HepG2 (cell line): Measurements from ENCODE around the gene SS18L1. TPM values are rescaled to one million over a fixed set of nuclear protein-coding genes. Genes with fewer than 3 reads are reported as not detected.
A peak's percentile ranks its signal among the peaks of the same experiment; 100 is the strongest.

Source experiments
- ATAC-seq: fragments of 200-7000 bp; cut with Tn5 transposase; 3 replicates; pipeline ENCODE4 v1.9.1; 2020; ENCODE audit warnings: mild to moderate bottlenecking, moderate library complexity
- BruUV-seq: library from RNA; stranded (reverse); fragments of 400-500 nt; replicated peaks from 2 replicates; lab custom pipeline; 2021; lab: Mats Ljungman, UMichigan
- CTCF ChIA-PET: fragments of 300-600 bp; formaldehyde crosslinking; extraction: SDS; loops from one replicate; lab custom pipeline; 2021; ENCODE audit warnings: low total read pairs, inconsistent platforms, low intra/inter-chr PET ratio; lab: Yijun Ruan, JAX
- POLR2A ChIA-PET: fragments of 350-600 bp; sonication (Branson Sonifier 250); formaldehyde crosslinking; loops from one replicate; lab custom pipeline; 2020; ENCODE audit warnings: antibody characterized with exemption, inconsistent platforms; lab: Yijun Ruan, JAX
- DNase-seq: peaks from one replicate; pipeline ENCODE4 v3.0.0-alpha.2; 2015; ENCODE audit warnings: low spot score
- FAIRE-seq: peaks from 3 replicates; lab custom pipeline; 2011; peaks lifted over from hg19 to GRCh38; lab: Jason Lieb, UNC
- H2AFZ ChIP-seq: one replicate; pipeline ENCODE4 v1.6.1; 2011; ENCODE audit warnings: low read length, inconsistent platforms
- H3K27ac ChIP-seq: fragments of 300-600 bp; 3 replicates; pipeline ENCODE4 v1.8.0; 2011; ENCODE audit warnings: mixed run types, mild to moderate bottlenecking, mixed read lengths, low read length, inconsistent platforms; ENCODE audit not compliant: insufficient read depth; ENCODE audit errors: extremely low read length
- H3K27me3 ChIP-seq, 2 experiments: fragments of 200-600 bp in 1 of 2; 2 replicates in 1 of 2; 3 replicates in 1 of 2; pipeline versions ENCODE4 v1.6.0 to v1.8.0; 2011; ENCODE audit warnings: low read length in 2 of 2, mild to moderate bottlenecking in 2 of 2, moderate library complexity in 2 of 2, inconsistent platforms in 1 of 2; ENCODE audit not compliant: insufficient read depth in 2 of 2, control insufficient read depth in 1 of 2
- H3K36me3 ChIP-seq, 2 experiments: fragments of 200-600 bp in 1 of 2; replicated peaks in 1 of 2; 2 replicates in 1 of 2; 3 replicates in 1 of 2; pipeline versions ENCODE4 v1.5.1 to v1.8.0; 2011; ENCODE audit warnings: low read length in 2 of 2, inconsistent platforms in 1 of 2; ENCODE audit not compliant: insufficient read depth in 2 of 2, control insufficient read depth in 1 of 2
- H3K4me1 ChIP-seq: 2 replicates; pipeline ENCODE4 v1.5.1; 2012; ENCODE audit warnings: low read length, inconsistent platforms; ENCODE audit not compliant: insufficient read depth
- H3K4me2 ChIP-seq: 2 replicates; pipeline ENCODE4 v1.6.0; 2011; ENCODE audit warnings: low read depth, low read length, inconsistent platforms
- H3K4me3 ChIP-seq, 3 experiments: fragments of 200-600 bp in 1 of 3; sonication (generic), shearing (Covaris generic) in 1 of 3; replicated peaks in 1 of 3; 2 replicates each; pipeline ENCODE4 v1.5.1; 2011 to 2016; ENCODE audit warnings: low read length in 3 of 3, inconsistent platforms in 2 of 3, low read depth in 2 of 3, mild to moderate bottlenecking in 2 of 3, control low read depth in 1 of 3, mixed read lengths in 1 of 3; ENCODE audit not compliant: insufficient read depth in 1 of 3
- H3K79me2 ChIP-seq: one replicate; pipeline ENCODE4 v1.6.1; 2011; ENCODE audit warnings: low read length, inconsistent platforms; ENCODE audit not compliant: insufficient read depth
- H3K9ac ChIP-seq: 2 replicates; pipeline ENCODE4 v1.6.0; 2011; ENCODE audit warnings: mild to moderate bottlenecking, low read depth, low read length, inconsistent platforms; ENCODE audit not compliant: insufficient read depth
- H3K9me3 ChIP-seq: 2 replicates; pipeline ENCODE4 v1.5.1; 2012; ENCODE audit warnings: mild to moderate bottlenecking, low read length
- H4K20me1 ChIP-seq: 2 replicates; pipeline ENCODE4 v1.6.0; 2011; ENCODE audit warnings: inconsistent platforms, mild to moderate bottlenecking, low read length, moderate library complexity; ENCODE audit not compliant: insufficient read depth
- HNRNPL ChIP-seq: fragments of 200-400 bp; formaldehyde crosslinking; IDR thresholded peaks from 2 replicates; pipeline ENCODE4 v1.6.1; 2017; ENCODE audit warnings: mild to moderate bottlenecking, low read depth, low read length
- HOXA7 ChIP-seq: sonication (generic); formaldehyde crosslinking; IDR thresholded peaks from 2 replicates; pipeline ENCODE4 v1.8.1; 2022; ENCODE audit warnings: mild to moderate bottlenecking, missing genetic modification reagents, moderate library complexity
- HOXD1 ChIP-seq: sonication (generic); formaldehyde crosslinking; IDR thresholded peaks from 2 replicates; pipeline ENCODE4 v1.5.0; 2020; ENCODE audit warnings: missing genetic modification reagents
- NONO ChIP-seq, 2 experiments: fragments of 450-650 bp in 1 of 2; sonication (generic) in 1 of 2; formaldehyde crosslinking in 1 of 2; IDR thresholded peaks in 1 of 2; conservative IDR thresholded peaks in 1 of 2; 2 replicates each; pipeline versions ENCODE4 v1.6.1 to v1.8.0; 2017 to 2022; ENCODE audit warnings: mild to moderate bottlenecking in 1 of 2, missing genetic modification reagents in 1 of 2, moderate library complexity in 1 of 2
- PCBP1 ChIP-seq: fragments of 200-400 bp; formaldehyde crosslinking; IDR thresholded peaks from 2 replicates; pipeline ENCODE4 v1.6.1; 2017; ENCODE audit warnings: mild to moderate bottlenecking, low read depth, low read length, borderline replicate concordance
- RARG ChIP-seq: sonication (generic); formaldehyde crosslinking; IDR thresholded peaks from 2 replicates; pipeline ENCODE4 v1.4.0; 2020; ENCODE audit warnings: low read depth, mild to moderate bottlenecking, missing genetic modification reagents
- SMAD3 ChIP-seq: sonication (generic); formaldehyde crosslinking; IDR thresholded peaks from 2 replicates; pipeline ENCODE4 v1.4.0; 2020; ENCODE audit warnings: missing genetic modification reagents
- TBL1XR1 ChIP-seq: fragments of 150-350 bp; IDR thresholded peaks from 2 replicates; pipeline ENCODE4 v1.6.1; 2014; ENCODE audit warnings: borderline replicate concordance, low read length; ENCODE audit not compliant: partially characterized antibody
- TP53 ChIP-seq: sonication (generic); formaldehyde crosslinking; conservative IDR thresholded peaks from 2 replicates; pipeline ENCODE4 v1.4.0; 2020; ENCODE audit warnings: missing genetic modification reagents
- ZNF207 ChIP-seq: fragments of 450-650 bp; IDR thresholded peaks from 2 replicates; pipeline ENCODE4 v1.6.1; 2016; ENCODE audit warnings: antibody characterized with exemption, borderline replicate concordance
- ZNF232 ChIP-seq: sonication (generic); formaldehyde crosslinking; IDR thresholded peaks from 2 replicates; pipeline ENCODE4 v1.4.0; 2020; ENCODE audit warnings: missing genetic modification reagents, borderline replicate concordance
- WGBS: methylation state at CpG from one replicate; pipeline ENCODE4 v1.1.6; 2017; ENCODE audit warnings: low lambda C conversion rate; 5-methylcytosine and 5-hydroxymethylcytosine counted together
- in situ Hi-C: cut with HindIII; loops from 2 replicates; pipeline ENCODE4 v1.10.0; 2017; ENCODE audit warnings: low pct_unique_long_range_greater_than_20kb; ENCODE audit not compliant: extremely low pct_ligation_motif_present
- intact Hi-C: fragments of 100-400 bp; cut with micrococcal nuclease; formaldehyde crosslinking; loops from one replicate; pipeline ENCODE4 v1.10.0; 2022; ENCODE audit not compliant: unreplicated experiment
- polyA plus RNA-seq, 8 experiments: library from polyadenylated mRNA; depleted of rRNA in 3 of 8; stranded (reverse) in 7 of 8; unstranded in 1 of 8; fragments of >200 nt; fragmentation: Illumina TruSeq in 4 of 8; extraction: Trizol in 4 of 8; gene quantifications; 2 replicates each; pipeline versions ENCODE4 v1.2.1 to v1.2.3, GENCODE V29; 2011 to 2016; ENCODE audit warnings: low read depth in 4 of 8, missing spikeins in 1 of 8, mixed read lengths in 1 of 8; ENCODE audit not compliant: insufficient read depth in 1 of 8
- total RNA-seq, 5 experiments: library from RNA; depleted of rRNA; stranded (reverse); fragments of >200 nt; fragmentation: Illumina TruSeq; extraction: Trizol; gene quantifications; 2 replicates each; pipeline ENCODE4 v1.2.3, GENCODE V29; 2016; ENCODE audit warnings: low read depth in 1 of 5
- TF ChIP-seq, protein P1 (sequence below): sonication (generic); formaldehyde crosslinking; IDR thresholded peaks from 2 replicates; pipeline ENCODE4 v1.5.0; 2020; ENCODE audit warnings: mild to moderate bottlenecking, missing genetic modification reagents, moderate library complexity
- TF ChIP-seq, protein P2 (sequence below): sonication (generic); formaldehyde crosslinking; IDR thresholded peaks from 2 replicates; pipeline ENCODE4 v1.8.0; 2022; ENCODE audit warnings: missing genetic modification reagents, mild to moderate bottlenecking, moderate library complexity, borderline replicate concordance

SS18L1 gene
- total and polyA plus RNA-seq, 2 of the 13 experiments (the other 11 are each of a cell fraction or from before 2014, with no cell fraction given), result 17.8 to 27.6 TPM

DNA sequence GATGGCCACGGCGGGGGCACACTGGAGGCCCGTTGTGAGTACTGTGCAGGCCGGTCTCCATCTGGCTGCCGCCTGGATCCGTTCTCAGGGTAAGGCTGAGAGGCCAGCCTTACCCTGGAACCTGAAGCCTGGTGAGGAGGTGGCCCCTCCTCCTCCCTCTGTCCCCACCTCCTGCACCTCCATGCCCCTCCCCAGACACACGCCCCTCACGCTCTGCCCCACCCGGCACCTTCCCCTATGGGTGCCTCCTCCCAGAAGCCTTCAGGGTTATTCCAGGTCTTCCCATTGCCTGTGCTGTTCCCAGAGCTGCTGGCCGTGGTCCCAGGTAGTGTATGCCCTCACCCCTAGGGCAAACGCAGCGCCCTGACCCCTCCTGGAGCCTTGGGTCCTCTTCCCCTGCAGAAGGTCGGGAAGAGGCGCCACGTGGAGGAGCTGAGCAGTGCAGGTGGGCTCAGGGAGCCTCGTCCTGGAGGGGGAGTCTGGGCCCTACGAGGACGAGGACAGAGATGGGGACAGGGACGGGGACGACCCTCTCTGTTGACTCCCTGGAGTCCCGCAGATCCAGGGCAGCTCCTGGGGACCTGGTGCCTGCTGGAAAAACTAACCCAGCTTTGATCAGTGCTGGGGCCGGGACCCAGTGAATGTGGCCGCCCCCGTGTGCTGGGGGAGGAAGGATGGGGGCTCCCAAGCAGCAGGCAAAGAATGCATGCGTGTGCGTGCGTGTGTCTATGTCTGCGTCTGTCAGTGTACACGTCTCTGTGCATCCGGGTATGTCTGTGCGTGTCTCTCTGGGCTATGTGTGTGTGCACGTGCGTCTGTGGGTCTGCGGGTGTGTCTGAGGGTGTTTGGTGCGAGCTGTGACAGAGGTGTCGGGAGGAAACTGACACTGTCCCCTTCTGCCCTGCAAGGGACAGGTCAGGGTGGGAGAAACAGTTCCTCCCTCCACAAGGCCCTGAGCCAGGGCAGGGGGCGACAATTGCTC lies 84.7 kb downstream of the SS18L1 start (continued):
- TF ChIP-seq RARG (CRISPR knock-in tag), result no peak
- TF ChIP-seq ZNF232, result 0 out of 2 replicates have a peak, but pooled peaks have one; percentile 57
- no peak for TF ChIP-seq SMAD3

DNA sequence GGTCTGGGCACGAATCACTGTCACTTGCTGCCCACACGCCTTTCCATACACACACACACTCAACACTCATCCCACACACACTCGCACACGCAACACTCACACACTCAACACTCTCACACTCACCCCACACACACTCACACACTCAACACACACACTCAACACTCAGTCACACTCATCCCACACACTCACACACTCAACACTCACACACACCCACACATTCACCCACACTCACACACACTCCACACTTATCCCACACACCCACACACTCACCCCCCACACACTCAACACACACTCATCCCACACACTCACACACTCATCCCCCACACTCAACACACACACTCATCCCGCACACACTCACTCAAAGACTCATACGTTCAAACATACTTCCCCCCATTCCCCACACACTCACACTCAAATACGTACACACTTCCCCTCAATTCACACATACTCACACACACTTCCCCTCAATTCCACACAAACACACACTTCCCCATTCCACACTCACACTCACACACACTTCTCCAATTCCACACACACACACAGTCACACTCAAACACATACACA lies 85.5 kb downstream of the SS18L1 start:
- intact Hi-C loops (no loop called here), in situ Hi-C loops (no loop called here)
- 56% methylated on average over 7 of the region's 7 CpGs for WGBS
- no peaks in the 10 kb centered on the region for H3K79me2 ChIP-seq
- H2AFZ ChIP-seq, result no peak overlapping the region
- no peak overlapping the region for H3K27ac ChIP-seq
- ChIA-PET CTCF (no interaction called here), POLR2A (no interaction called here)
- peaks cover 6% of the 10 kb centered on the region; the same call in 1 of the 2 replicates for H4K20me1 ChIP-seq
- no peak for DNase-seq
- no peaks in the 10 kb centered on the region for H3K9me3 ChIP-seq
- BruUV-seq, result no TSS peak
- ATAC-seq, result no peak
- no peak overlapping the region for H3K9ac ChIP-seq
- peaks cover 34 to 58% of the 10 kb centered on the region in 2 experiments for H3K27me3 ChIP-seq
- H3K4me2 ChIP-seq, result no peak overlapping the region
- peaks cover 21% of the 10 kb centered on the region for H3K4me1 ChIP-seq
- no peak overlapping the region; a peak in 1 of 6 replicates for H3K4me3 ChIP-seq
- H3K36me3 ChIP-seq, result no peaks in the 10 kb centered on the region
- no peak for FAIRE-seq
- TF ChIP-seq NONO (IDR thresholded peaks at IDR 0.05), result 0 out of 2 replicates have a peak, but pooled peaks have one; percentile 21
- no peak for TF ChIP-seq NONO (CRISPR knock-in tag; conservative IDR thresholded peaks at IDR 0.05)
- TF ChIP-seq HOXA7 (CRISPR knock-in tag), result 0 out of 2 replicates have a peak, but pooled peaks have one; percentile 26
- TF ChIP-seq, protein P1, sequence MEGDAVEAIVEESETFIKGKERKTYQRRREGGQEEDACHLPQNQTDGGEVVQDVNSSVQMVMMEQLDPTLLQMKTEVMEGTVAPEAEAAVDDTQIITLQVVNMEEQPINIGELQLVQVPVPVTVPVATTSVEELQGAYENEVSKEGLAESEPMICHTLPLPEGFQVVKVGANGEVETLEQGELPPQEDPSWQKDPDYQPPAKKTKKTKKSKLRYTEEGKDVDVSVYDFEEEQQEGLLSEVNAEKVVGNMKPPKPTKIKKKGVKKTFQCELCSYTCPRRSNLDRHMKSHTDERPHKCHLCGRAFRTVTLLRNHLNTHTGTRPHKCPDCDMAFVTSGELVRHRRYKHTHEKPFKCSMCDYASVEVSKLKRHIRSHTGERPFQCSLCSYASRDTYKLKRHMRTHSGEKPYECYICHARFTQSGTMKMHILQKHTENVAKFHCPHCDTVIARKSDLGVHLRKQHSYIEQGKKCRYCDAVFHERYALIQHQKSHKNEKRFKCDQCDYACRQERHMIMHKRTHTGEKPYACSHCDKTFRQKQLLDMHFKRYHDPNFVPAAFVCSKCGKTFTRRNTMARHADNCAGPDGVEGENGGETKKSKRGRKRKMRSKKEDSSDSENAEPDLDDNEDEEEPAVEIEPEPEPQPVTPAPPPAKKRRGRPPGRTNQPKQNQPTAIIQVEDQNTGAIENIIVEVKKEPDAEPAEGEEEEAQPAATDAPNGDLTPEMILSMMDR (CRISPR knock-in tag), result no peak
- 0 out of 2 replicates have a peak, but pooled peaks have one; percentile 39 for TF ChIP-seq HNRNPL
- TF ChIP-seq, protein P2, sequence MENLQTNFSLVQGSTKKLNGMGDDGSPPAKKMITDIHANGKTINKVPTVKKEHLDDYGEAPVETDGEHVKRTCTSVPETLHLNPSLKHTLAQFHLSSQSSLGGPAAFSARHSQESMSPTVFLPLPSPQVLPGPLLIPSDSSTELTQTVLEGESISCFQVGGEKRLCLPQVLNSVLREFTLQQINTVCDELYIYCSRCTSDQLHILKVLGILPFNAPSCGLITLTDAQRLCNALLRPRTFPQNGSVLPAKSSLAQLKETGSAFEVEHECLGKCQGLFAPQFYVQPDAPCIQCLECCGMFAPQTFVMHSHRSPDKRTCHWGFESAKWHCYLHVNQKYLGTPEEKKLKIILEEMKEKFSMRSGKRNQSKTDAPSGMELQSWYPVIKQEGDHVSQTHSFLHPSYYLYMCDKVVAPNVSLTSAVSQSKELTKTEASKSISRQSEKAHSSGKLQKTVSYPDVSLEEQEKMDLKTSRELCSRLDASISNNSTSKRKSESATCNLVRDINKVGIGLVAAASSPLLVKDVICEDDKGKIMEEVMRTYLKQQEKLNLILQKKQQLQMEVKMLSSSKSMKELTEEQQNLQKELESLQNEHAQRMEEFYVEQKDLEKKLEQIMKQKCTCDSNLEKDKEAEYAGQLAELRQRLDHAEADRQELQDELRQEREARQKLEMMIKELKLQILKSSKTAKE, result 0 out of 2 replicates have a peak, but pooled peaks have one; percentile 17
- no peak for TF ChIP-seq TBL1XR1
- no peak for TF ChIP-seq HOXD1 (CRISPR knock-in tag)
- TF ChIP-seq ZNF207, result peak; percentile 95
- no peak for TF ChIP-seq PCBP1
- TF ChIP-seq TP53, result no peak
